ENCODE measurements around the gene RANBP1.

Gene RANBP1

DNA sequence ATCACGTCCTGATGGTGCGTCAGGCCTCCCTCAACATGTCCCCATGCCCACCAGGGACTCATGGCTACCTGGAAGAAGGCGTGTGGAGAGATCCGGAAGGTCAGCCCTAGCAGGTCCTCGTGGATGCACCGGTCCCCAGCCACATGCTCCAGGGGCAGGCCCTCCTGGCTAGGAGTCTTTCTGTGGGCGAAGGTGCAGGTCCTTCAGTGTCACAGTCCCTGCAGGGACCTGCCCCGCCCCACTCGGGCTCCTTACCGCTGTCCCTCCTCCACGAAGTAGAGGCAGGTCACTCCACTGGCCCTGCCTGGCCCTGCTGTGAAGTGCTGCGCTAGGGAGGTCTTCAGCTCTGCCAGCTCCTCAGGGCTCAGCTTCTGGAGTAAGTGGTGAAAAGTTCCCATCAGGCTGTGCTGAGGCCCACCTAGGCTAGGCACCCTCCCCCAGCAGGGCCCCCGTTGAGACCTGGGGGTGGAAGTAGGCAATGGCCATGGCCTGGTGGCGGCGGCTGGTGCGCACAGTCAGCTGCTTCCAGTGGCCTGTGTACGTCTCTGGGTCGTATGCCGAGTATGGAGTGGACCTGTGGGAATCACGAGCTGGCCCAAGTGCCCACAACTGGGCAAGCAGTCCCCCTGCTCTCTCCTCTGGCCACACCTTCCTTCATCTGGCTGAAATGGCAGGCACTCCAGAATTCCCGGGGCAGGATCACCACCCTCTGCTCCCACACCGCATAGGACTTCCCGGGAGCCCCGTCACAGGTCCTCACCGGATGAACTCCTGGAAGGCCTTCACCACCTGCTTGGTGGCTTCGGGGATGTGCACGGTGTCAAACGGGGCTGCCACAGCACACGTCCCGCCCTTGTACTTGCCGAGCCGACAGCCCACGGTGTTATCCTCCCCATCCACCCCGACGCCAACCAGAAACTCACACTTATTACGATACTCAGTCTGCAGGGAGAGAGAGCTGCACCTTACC, 1.1 kb upstream of the RANBP1 start:
- H3K27me3 ChIP-seq (ENCODE audit: control insufficient read depth, insufficient read depth, low read length) = no peaks in the 10 kb centered on the region
- H3K27ac ChIP-seq (ENCODE audit: low read depth, low read length) = no peak overlapping the region
- peaks cover 10% of the 10 kb centered on the region for H3K4me1 ChIP-seq (ENCODE audit: control insufficient read depth, insufficient read depth, low read length)
- peaks cover 33% of the 10 kb centered on the region for H3K36me3 ChIP-seq (ENCODE audit: control insufficient read depth, insufficient read depth, low read length)
- H3K4me3 ChIP-seq (ENCODE audit: low read length) = no peak overlapping the region
- no peak overlapping the region for H3K9ac ChIP-seq (ENCODE audit: low read length)

DNA sequence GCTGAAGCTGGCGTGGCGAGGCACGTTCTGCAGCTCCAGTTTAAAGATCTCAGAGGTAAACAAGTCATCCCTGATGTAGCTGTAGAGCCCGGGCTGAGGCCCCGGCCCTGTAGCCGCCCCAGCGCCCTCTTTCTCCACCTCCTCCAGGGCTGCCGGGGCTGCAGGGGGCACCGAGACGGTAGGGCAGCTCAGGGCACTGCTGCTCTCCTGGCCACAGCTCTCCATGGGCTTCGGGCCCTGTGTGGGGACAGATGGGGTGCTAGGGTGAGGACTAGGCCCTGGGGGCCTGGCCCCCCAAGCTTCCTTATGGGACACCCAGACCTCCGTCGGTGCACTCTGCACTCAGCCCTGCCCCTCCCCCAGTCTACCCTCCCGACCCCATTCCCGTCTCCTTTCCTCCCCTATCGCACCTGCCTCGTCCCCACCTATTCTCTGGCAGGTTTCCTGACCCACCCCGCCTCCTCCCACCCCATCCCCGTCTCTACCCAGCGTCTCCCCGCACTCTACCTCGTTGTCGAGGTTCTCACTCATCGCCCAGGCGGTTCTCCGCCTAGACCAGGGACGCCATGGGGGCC, 559 bp downstream of the RANBP1 start:
- Histone ChIP-seq H3K36me3 (ENCODE audit: control insufficient read depth, insufficient read depth, low read length) (peaks cover 30% of the 10 kb centered on the region), H3K9ac (ENCODE audit: low read length) (peak overlapping the region; percentile 66), H3K27me3 (ENCODE audit: control insufficient read depth, insufficient read depth, low read length) (no peaks in the 10 kb centered on the region), H3K27ac (ENCODE audit: low read depth, low read length) (peak overlapping the region; percentile 72), H3K4me3 (ENCODE audit: low read length) (peak overlapping the region; percentile 83), H3K4me1 (ENCODE audit: control insufficient read depth, insufficient read depth, low read length) (peaks cover 10% of the 10 kb centered on the region)

DNA sequence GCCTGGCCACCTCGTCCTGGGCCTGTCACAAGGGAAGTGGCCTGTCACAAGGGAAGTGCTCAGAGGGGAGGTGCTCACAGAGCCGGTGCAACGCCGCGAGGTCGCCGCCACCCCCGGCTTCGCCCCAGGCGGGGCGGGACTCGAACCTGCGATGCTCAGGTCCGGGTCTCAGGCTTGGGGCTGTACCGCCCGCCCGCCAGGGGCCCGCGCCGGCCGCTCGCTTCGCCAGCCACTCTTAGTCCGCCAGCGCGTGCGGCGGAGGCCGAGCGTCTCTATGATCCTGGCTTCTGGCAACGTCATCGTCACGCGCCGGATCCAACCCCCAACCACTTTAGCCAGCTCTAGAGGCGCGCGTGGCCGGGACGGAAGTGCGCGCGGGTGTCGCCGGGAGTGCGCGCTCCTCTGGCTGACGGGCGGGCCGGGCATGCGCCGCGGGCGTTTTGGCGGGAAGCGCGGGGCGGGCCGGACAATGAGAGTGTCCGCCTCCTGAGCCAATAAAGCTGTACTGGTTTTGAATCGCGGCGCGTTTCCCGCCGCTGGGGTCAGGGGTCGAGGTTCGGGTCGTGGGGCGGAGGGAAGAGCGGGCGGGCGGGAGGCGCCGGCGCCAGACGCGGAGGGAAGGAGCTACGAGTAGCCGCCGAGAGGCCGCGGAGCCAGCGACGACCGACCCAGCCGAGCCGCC, 1.2 kb downstream of the RANBP1 start, which contains the start of gene TRMT2A:
TSS of gene TRMT2A (minus strand) at position 276 of the 682 bp plus-strand sequence. CDS start 320 bp downstream, outside the sequence.
- H3K4me3 ChIP-seq (ENCODE audit: low read length) = peak within 1 kb of the TSS; percentile 83
- peak within 1 kb of the TSS; percentile 72 for H3K27ac ChIP-seq (ENCODE audit: low read depth, low read length)

DNA sequence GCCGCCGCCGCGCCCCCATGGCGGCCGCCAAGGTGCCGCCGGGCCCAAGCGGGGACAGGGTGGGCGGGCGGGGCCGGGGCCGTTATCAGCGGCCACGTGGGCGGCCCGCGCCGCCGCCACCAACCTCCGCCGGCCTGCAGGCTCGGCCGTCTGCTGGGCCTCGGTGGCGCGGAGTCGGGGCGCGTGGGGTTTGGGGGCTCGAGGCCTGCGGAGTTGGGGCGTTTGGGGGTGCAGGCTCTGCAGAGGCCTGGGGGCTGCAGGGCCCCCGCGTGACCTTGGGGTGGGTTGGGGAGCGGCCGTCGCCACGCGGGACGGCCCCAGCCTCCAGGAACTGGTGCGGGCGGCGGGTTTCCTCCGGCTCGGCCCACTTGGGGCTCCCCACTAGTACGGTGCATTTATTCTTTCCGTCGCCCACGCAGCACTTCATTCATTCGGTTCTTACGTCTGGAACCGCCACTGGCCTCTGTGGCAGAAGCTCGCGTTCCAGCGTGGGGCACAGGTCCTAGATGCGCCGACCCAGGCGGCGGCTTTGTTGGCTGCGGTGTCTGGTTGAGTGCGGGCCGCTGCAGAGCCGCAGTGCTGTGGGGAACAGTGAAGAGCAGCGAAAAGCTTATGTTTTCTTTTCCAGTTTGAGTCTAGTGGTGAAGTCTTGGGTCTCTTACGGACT, 1.9 kb downstream of the RANBP1 start:
- Histone ChIP-seq H3K4me3 (ENCODE audit: low read length) (peak overlapping the region; percentile 78), H3K9ac (ENCODE audit: low read length) (peak overlapping the region; percentile 30), H3K36me3 (ENCODE audit: control insufficient read depth, insufficient read depth, low read length) (peaks cover 27% of the 10 kb centered on the region), H3K4me1 (ENCODE audit: control insufficient read depth, insufficient read depth, low read length) (peaks cover 10% of the 10 kb centered on the region), H3K27ac (ENCODE audit: low read depth, low read length) (peak overlapping the region; percentile 64), H3K27me3 (ENCODE audit: control insufficient read depth, insufficient read depth, low read length) (no peaks in the 10 kb centered on the region)

More for the DNA sequence above, 1.2 kb downstream of the RANBP1 start, which contains the start of gene TRMT2A:
- no peaks in the 10 kb centered on the region for H3K27me3 ChIP-seq (ENCODE audit: control insufficient read depth, insufficient read depth, low read length)
- H3K9ac ChIP-seq (ENCODE audit: low read length) = peak within 1 kb of the TSS; percentile 66
- H3K36me3 ChIP-seq (ENCODE audit: control insufficient read depth, insufficient read depth, low read length) = peaks cover 27% of the 10 kb centered on the region
- H3K4me1 ChIP-seq (ENCODE audit: control insufficient read depth, insufficient read depth, low read length) = peaks cover 10% of the 10 kb centered on the region

DNA sequence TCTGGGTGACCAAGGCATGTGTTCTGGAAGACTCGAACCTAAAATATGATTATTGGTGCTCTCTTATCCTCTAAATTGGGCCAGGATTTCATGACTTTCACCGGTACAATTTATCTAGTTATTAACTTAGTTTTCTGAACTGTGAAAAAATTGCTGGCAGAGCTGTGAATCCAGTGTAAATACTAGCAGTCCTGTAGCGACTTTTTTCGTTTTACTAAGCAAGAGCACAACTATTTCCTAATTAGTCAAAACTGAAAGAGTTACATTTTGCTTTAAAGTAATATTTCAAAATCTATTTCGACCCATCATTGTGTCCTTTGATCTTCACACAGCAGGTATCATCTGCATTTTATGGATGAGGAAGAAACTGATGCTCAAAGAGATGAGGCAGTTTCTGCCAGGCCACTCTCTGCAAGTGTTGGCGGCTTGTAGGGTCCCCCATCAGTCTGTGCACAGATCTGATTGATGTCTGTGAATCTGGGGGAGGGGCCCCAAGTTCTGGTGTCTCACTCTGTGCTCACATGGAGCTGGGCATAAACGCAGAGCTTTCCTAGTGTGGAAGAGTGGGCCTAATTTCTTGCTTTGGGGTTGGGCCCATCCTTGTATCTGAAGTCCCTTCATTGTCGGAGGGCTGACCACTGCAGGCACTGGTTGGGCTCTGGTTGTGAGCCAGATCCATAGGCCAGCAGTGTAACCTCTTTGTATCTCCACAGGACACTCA, 2.6 kb downstream of the RANBP1 start:
- Histone ChIP-seq H3K4me3 (ENCODE audit: low read length) (peak overlapping the region; percentile 78), H3K9ac (ENCODE audit: low read length) (peak overlapping the region; percentile 30), H3K27me3 (ENCODE audit: control insufficient read depth, insufficient read depth, low read length) (no peaks in the 10 kb centered on the region), H3K27ac (ENCODE audit: low read depth, low read length) (peak overlapping the region; percentile 64), H3K4me1 (ENCODE audit: control insufficient read depth, insufficient read depth, low read length) (peaks cover 10% of the 10 kb centered on the region), H3K36me3 (ENCODE audit: control insufficient read depth, insufficient read depth, low read length) (peaks cover 23% of the 10 kb centered on the region)

DNA sequence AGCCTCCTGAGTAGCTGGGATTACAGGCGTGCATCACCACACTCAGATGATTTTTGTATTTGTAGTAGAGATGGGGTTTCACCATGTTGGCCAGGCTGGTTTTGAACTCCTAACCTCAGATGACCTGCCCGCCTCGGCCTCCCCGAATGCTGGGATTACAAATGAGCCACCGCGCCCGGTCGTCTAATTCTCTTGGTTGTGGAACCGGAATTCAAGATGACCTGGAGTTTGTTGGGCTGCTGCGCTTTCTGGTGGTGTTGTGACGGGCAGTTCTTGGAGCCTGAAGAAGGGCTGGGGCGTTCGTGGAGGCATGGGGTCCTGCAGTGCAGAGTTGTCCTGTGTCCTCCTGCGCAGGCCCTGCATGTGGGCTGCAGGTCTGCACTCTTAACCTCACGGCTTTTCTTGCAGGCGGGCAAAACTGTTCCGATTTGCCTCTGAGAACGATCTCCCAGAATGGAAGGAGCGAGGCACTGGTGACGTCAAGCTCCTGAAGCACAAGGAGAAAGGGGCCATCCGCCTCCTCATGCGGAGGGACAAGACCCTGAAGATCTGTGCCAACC, 6.0 kb downstream of the RANBP1 start:
- H3K27me3 ChIP-seq (ENCODE audit: control insufficient read depth, insufficient read depth, low read length) = no peaks in the 10 kb centered on the region
- no peak overlapping the region for H3K27ac ChIP-seq (ENCODE audit: low read depth, low read length)
- H3K4me3 ChIP-seq (ENCODE audit: low read length) = no peak overlapping the region
- peaks cover 8% of the 10 kb centered on the region for H3K4me1 ChIP-seq (ENCODE audit: control insufficient read depth, insufficient read depth, low read length)
- H3K36me3 ChIP-seq (ENCODE audit: control insufficient read depth, insufficient read depth, low read length) = peaks cover 14% of the 10 kb centered on the region
- no peak overlapping the region for H3K9ac ChIP-seq (ENCODE audit: low read length)

DNA sequence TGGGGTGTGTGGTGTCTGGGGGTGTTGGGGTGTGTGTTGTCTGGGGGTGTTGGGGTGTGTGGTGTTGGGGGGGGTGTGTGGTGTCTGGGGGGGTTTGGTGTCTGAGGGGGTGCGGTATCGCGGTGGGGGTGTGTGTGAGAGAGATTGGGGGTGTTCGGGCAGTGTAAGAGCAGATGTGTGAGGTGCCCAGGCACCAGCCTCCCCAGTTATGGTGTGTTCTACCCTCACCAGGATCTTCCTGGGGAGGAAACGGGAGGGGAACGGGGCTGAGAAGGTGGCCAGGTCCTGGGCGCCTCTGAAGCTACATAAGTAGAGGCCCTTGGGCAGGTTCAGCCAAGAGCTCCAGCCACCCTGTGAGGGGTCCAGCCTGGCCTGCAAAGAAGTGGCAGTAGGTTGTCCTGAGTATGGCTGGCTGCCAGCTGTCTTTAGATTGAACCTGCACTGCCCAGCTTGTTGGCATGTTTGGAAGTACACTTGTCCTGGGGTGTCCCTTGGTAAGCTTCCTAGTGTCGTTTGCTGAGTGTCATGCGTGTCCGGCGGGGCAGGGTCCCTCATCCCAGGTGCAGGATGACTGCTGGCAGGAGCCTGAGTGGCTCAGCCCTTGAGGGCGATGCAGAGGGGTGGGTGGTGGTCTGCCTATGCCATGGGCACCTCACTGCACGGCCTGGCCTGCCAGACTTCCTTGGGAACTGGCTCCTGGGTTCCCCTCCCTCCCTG, 7.6 kb downstream of the RANBP1 start:
- no peak overlapping the region for H3K4me3 ChIP-seq (ENCODE audit: low read length)

DNA sequence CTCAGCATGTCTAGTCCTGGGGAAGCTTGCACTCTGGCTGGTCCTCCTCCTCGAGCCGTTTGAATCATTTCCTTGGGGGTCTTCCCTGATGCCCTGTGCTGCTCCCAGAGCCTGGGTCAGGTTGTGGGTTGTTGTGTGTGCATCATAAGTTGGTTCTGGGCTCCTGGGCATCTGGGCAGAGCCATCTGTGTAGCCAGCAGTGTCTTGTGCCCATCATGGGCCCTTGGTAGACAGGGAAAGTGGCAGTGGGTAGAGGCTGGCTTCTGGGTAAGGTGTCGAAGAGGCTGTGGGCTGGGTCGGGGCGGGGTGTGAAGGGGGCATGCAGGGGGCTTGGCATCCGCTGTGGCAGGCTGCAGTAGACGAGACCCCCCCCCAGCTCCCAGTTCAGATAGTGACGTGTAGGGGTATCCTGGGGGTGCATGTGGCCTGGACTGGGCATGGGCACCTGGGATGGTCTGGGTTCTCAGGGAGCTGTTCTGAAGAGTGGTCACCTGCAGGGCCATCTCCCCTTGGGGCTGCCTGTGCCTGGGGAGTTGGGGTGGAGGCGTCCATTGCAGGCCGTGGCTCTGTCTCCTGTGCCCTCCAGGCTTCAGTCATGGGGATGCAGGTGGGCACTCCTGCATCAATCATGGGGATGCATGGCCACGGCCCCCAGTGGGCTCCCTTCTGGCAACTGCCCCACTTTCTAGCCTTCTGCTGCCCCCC, 8.3 kb downstream of the RANBP1 start:
- Histone ChIP-seq H3K27ac (ENCODE audit: low read depth, low read length) (no peak overlapping the region), H3K9ac (ENCODE audit: low read length) (no peak overlapping the region), H3K4me1 (ENCODE audit: control insufficient read depth, insufficient read depth, low read length) (no peaks in the 10 kb centered on the region), H3K27me3 (ENCODE audit: control insufficient read depth, insufficient read depth, low read length) (no peaks in the 10 kb centered on the region), H3K36me3 (ENCODE audit: control insufficient read depth, insufficient read depth, low read length) (peaks cover 13% of the 10 kb centered on the region), H3K4me3 (ENCODE audit: low read length) (no peak overlapping the region)

More for the DNA sequence above, 7.6 kb downstream of the RANBP1 start:
- Histone ChIP-seq H3K27me3 (ENCODE audit: control insufficient read depth, insufficient read depth, low read length) (no peaks in the 10 kb centered on the region), H3K4me1 (ENCODE audit: control insufficient read depth, insufficient read depth, low read length) (peaks cover 2% of the 10 kb centered on the region), H3K36me3 (ENCODE audit: control insufficient read depth, insufficient read depth, low read length) (peaks cover 14% of the 10 kb centered on the region), H3K9ac (ENCODE audit: low read length) (no peak overlapping the region), H3K27ac (ENCODE audit: low read depth, low read length) (no peak overlapping the region)

DNA sequence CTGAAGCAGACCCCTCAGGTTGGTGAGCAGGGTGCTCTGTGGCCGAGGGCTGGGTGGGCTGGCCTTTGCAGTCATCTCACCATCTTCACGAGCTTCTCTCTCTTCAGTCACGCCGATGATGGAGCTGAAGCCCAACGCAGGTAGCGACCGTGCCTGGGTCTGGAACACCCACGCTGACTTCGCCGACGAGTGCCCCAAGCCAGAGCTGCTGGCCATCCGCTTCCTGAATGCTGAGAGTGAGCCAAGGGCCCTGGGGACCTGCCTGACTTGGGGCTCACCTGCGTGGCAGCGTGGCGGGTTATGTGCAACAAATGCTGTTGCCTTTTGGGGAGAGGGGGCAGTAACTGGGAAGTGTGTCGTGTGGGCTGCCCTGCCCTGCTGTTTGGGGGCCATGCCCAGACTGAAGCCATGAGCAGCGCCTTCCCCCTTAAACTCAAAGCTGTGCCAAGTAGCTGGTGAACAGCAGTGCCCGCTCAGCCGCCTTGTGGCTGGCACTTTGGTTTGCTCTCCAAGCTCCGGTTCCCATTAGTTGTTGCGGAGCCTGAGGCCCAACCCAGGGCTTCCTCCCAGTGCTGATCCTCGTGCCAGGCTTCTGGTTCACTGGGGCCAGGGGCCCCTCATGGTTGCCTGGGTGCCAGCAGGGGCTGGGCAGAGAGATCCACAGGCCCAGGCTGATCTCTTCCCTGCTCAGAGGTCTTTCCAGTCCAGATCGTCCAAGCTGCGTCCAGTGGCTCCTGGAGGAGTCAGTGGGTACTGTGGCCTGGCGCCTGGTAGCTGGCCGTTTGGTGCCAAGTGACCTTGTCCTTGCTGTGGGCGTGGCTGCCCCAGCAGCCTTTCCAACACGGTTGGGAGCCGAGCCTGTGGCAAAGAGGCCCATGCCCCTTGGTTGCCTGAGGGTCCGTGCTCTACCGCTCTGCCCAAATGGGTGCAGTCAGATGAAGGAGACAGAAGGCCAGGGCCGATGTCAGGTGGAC, 9.6 kb downstream of the RANBP1 start:
- no peak overlapping the region for H3K9ac ChIP-seq (ENCODE audit: low read length)
- no peak overlapping the region for H3K27ac ChIP-seq (ENCODE audit: low read depth, low read length)
- peaks cover 5% of the 10 kb centered on the region for H3K36me3 ChIP-seq (ENCODE audit: control insufficient read depth, insufficient read depth, low read length)
- H3K4me1 ChIP-seq (ENCODE audit: control insufficient read depth, insufficient read depth, low read length) = no peaks in the 10 kb centered on the region
- no peaks in the 10 kb centered on the region for H3K27me3 ChIP-seq (ENCODE audit: control insufficient read depth, insufficient read depth, low read length)
- H3K4me3 ChIP-seq (ENCODE audit: low read length) = no peak overlapping the region
